Type B pancreatic cell (in vitro differentiated cells): ENCODE data around the gene MRC2. TPM values are rescaled to one million over a fixed set of nuclear protein-coding genes. Genes with fewer than 3 reads are reported as not detected.
"Not testable (repeated sequence)": the region's sequence is repeated elsewhere in the genome, so short reads cannot be mapped to it uniquely, and the experiment has no call there.

Source experiments
- DNase-seq: peaks from one replicate; pipeline ENCODE4 v3.0.0; 2021; ENCODE audit warnings: mixed read lengths; ENCODE audit not compliant: unreplicated experiment; ENCODE audit errors: extremely low spot score
- H3K27ac Mint-ChIP-seq: 2 replicates; pipeline ENCODE4 v1.8.0; 2021; ENCODE audit warnings: mild to moderate bottlenecking, mixed read lengths
- H3K27me3 Mint-ChIP-seq: 2 replicates; pipeline ENCODE4 v1.8.0; 2021; ENCODE audit warnings: mixed read lengths
- H3K36me3 Mint-ChIP-seq: 2 replicates; pipeline ENCODE4 v1.8.0; 2021; ENCODE audit warnings: mixed read lengths
- H3K4me1 Mint-ChIP-seq: one replicate; pipeline ENCODE4 v1.8.0; 2021; ENCODE audit warnings: mixed read lengths; ENCODE audit not compliant: unreplicated experiment
- H3K4me3 Mint-ChIP-seq: 2 replicates; pipeline ENCODE4 v1.8.0; 2021; ENCODE audit warnings: mild to moderate bottlenecking, mixed read lengths
- H3K9me3 Mint-ChIP-seq: 2 replicates; pipeline ENCODE4 v1.8.0; 2021; ENCODE audit warnings: mixed read lengths
- total RNA-seq: library from RNA; stranded (reverse); gene quantifications from 2 replicates; pipeline ENCODE4 v1.2.1, GENCODE V29; 2021; ENCODE audit warnings: low replicate concordance
- TF ChIP-seq, protein P1 (sequence below): fragments of 200-600 bp; sonication (generic); conservative IDR thresholded peaks from 2 replicates; pipeline ENCODE4 v1.5.0; 2021; ENCODE audit warnings: antibody characterized with exemption, mild to moderate bottlenecking

Gene MRC2
- total RNA-seq, 1 donor from 2014 or later = 52.7 TPM

DNA sequence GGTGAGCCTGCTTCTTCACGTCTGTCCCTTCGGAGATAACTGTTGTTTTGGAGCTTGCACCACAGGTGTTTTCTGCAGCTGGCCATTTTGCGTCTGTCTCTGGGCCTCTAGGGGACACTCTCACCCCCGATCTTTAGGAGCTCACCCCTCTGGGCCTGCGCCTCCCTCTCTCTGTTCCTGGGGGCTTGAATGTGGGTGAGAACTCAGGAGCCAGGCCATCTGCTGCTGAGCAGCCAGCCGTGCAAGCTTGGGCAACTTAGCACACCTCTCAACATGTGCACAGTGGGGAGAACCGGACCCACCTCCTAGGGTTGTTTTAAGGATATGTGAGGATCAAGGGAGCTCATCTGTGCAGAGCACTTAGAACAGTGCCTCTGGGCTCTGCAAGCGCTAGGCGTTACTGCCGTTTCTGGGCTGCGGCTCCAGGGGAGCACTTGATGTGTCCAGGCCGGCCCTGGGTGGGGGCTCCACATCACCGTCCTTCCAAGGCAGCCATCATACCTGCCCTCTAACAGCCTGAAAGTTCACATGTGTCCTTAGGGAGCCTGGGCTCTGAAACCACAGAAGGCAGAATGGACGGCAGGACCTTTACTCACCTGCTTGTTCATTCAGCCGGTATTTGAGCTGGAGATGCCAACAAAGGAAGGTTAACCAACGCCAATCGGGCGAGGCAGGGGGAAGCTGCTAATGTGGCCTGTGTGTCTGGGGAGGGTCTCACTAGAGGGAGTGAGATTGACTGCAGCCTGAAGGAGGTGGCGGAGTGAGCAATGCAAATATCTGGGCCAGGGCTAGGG lies 66.3 kb downstream of the MRC2 start:
- Mint-ChIP-seq H3K36me3 (no peaks in the 10 kb centered on the region), H3K4me1 (peaks cover 14% of the 10 kb centered on the region), H3K9me3 (no peaks in the 10 kb centered on the region), H3K4me3 (no peak overlapping the region), H3K27ac (no peak overlapping the region), H3K27me3 (no peaks in the 10 kb centered on the region)
- TF ChIP-seq, protein P1, sequence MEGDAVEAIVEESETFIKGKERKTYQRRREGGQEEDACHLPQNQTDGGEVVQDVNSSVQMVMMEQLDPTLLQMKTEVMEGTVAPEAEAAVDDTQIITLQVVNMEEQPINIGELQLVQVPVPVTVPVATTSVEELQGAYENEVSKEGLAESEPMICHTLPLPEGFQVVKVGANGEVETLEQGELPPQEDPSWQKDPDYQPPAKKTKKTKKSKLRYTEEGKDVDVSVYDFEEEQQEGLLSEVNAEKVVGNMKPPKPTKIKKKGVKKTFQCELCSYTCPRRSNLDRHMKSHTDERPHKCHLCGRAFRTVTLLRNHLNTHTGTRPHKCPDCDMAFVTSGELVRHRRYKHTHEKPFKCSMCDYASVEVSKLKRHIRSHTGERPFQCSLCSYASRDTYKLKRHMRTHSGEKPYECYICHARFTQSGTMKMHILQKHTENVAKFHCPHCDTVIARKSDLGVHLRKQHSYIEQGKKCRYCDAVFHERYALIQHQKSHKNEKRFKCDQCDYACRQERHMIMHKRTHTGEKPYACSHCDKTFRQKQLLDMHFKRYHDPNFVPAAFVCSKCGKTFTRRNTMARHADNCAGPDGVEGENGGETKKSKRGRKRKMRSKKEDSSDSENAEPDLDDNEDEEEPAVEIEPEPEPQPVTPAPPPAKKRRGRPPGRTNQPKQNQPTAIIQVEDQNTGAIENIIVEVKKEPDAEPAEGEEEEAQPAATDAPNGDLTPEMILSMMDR = no peak
- no peak for DNase-seq

DNA sequence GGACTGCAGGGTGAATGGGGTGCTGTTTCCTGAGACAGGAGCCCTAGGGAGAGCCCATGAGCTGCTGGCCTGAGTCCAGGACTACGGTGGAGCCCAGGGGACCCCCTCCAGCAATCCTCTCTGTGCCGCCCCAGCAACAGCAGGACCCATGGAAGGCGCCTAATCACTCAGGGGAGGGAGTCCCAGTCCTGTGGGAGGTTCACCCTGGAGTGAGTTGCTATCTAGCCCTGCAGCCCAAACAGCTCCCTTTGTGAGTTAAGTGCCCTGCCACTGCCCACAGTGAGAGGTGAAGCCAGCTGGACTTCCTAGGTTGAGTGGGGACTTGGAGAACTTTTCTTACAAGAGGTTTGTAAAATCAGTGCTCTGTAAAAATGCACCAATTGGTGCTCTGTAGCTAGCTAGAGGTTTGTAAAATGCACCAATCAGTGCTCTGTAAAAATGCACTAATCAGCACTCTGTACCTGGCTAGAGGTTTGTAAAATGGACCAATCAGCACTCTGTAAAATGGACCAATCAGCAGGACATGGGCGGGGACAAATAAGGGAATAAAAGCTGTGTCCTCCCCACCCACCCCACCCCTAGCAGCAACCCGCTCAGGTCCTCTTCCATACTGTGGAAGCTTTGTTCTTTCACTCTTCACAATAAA lies 67.7 kb downstream of the MRC2 start:
- not testable (repeated sequence) for H3K9me3 Mint-ChIP-seq, H3K36me3 Mint-ChIP-seq, H3K4me3 Mint-ChIP-seq, H3K27me3 Mint-ChIP-seq, DNase-seq, H3K27ac Mint-ChIP-seq
- peaks cover 14% of the 10 kb centered on the region for H3K4me1 Mint-ChIP-seq

DNA sequence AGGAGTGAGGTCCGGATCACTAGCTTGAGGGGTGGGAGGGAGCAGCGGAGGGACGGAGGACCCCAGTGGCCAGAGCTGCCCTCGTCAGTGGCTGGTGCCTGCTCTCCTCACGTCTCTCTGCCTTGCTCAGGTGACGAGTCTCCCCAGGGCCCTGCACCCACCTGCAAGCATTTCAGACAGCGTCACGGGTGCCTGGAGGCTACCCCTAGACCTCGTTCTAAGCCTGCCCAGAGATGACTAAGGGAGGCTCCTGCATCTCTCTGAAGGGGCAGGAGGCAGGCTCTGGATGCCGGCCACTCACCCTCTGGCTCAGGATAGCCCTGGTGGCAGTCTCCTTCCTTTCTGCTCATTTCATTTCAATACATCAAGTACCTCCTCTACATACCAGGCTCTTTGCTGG lies 68.8 kb downstream of the MRC2 start:
- H3K4me3 Mint-ChIP-seq = no peak overlapping the region
- peaks cover 6% of the 10 kb centered on the region for H3K27me3 Mint-ChIP-seq
- H3K27ac Mint-ChIP-seq = no peak overlapping the region
- no peaks in the 10 kb centered on the region for H3K9me3 Mint-ChIP-seq
- TF ChIP-seq, protein P1 = no peak
- no peaks in the 10 kb centered on the region for H3K36me3 Mint-ChIP-seq
- DNase-seq = no peak
- H3K4me1 Mint-ChIP-seq = peaks cover 14% of the 10 kb centered on the region

DNA sequence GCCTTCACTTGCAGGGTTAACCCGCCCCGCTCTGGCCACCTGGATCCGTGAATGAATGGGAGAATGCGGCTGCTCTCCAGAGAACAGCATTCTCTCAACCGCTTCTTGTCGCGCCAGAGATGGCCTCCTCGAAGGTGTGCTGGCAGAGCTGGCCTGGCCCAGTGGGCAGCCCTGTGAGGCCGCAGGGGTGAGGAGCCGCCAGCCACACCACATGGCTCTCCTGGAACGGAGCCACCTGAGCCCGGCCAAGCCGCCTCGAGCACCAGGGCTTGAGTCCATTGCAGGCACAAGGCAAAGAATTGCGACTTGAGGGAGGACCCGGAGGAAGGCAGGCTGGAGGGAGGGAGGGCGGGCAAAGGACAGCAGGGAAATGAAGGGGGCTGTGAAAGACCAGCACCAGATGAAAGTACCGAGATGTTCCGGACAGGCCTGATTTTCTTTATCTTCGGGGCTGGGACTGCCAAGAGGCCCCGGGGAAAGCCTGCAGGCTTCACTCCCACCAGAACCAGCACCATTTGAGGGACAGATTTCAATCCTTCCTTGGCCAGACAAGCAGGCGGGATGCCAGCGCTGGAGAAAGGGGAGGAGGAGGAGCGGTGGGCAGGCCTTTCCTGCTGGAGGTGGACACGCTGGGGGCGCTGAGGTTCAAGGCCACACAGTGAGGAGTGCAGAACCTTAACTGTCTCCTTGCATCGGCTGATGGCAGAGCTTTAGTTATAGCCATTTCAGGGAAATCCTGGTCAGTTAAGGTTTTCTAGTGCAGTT lies 69.4 kb downstream of the MRC2 start:
- TF ChIP-seq, protein P1 = no peak
- Mint-ChIP-seq H3K36me3 (no peaks in the 10 kb centered on the region), H3K27ac (no peak overlapping the region), H3K27me3 (peaks cover 6% of the 10 kb centered on the region), H3K4me3 (no peak overlapping the region), H3K4me1 (peaks cover 14% of the 10 kb centered on the region), H3K9me3 (no peaks in the 10 kb centered on the region)
- no peak for DNase-seq

DNA sequence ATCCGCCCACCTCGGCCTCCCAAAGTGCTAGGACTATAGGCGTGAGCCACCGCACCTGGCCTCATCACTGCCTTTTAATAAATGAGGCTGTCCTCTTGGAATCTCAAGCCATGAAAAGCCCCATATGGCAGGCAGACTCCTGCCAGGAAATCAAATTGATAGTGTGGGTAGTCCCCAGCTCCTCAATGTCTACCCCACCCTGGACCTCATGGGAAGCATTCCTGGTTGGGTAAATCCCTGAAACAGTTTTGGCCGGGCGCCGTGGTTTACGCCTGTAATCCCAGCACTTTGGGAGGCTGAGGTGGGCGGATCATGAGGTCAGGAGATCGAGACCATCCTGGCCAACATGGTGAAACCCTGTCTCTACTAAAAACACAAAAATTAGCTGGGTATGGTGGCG lies 71.0 kb downstream of the MRC2 start:
- not testable (repeated sequence) for H3K27ac Mint-ChIP-seq, H3K27me3 Mint-ChIP-seq, DNase-seq, H3K9me3 Mint-ChIP-seq, H3K4me3 Mint-ChIP-seq, H3K36me3 Mint-ChIP-seq
- peaks cover 13% of the 10 kb centered on the region for H3K4me1 Mint-ChIP-seq

DNA sequence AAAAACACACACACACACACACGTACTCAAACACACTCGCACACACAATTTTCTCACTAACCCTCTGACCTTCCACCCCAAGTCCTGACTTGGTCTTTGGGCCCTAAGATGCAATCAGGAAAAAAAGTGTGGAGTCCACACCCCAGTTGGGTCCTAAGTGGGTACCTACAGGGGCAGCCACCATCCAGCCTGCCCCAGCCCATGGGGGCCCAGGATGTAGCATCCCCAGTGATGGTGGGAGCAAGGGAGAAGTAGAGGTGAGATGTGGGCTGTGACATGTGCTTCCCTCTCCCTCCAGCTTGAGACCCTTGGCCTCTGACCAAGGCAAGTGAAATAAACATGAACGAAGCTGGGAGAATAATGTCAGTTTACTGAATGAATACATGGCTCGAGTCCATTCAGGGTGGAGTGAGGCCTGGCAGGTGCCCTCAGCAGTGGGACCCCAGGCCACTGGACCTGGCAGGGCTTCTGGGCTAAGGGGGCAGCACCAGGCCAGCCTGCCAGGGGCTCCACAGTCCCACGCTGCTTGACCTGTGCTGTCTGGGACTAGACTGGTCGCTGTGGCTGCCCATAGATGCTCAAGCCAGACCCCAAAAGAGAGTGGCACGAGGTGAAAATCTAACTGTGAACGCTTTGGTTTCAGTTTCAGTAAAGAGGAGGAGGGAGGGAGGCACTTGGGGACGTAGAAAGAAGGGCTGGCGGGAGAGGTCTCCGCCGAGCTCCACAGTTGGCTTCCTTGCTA lies 73.7 kb downstream of the MRC2 start:
- Mint-ChIP-seq H3K27me3 (peaks cover 17% of the 10 kb centered on the region), H3K9me3 (no peaks in the 10 kb centered on the region), H3K4me1 (peaks cover 14% of the 10 kb centered on the region), H3K4me3 (no peak overlapping the region), H3K27ac (no peak overlapping the region), H3K36me3 (no peaks in the 10 kb centered on the region)
- DNase-seq = no peak
- TF ChIP-seq, protein P1 = no peak
